ENCODE measurements around the gene MAP1LC3B2.

Gene MAP1LC3B2

GRCh38 chr12:116520801-116521471 is 38.2 kb upstream of the MAP1LC3B2 start:
- DNase-seq (ENCODE audit: low read depth): no peak
- TF ChIP-seq CTCF (conservative IDR thresholded peaks at IDR 0.05; ENCODE audit: low read depth, low read length): no peak
- no peak overlapping the region for H3K4me3 ChIP-seq (ENCODE audit: low read length)

GRCh38 chr12:116524311-116524710 is 34.9 kb upstream of the MAP1LC3B2 start:
- H3K4me3 ChIP-seq (ENCODE audit: low read length): no peak overlapping the region
- no peak for DNase-seq (ENCODE audit: low read depth)
- no peak for TF ChIP-seq CTCF (conservative IDR thresholded peaks at IDR 0.05; ENCODE audit: low read depth, low read length)

GRCh38 chr12:116524964-116525379 is 34.2 kb upstream of the MAP1LC3B2 start:
- no peak for TF ChIP-seq CTCF (conservative IDR thresholded peaks at IDR 0.05; ENCODE audit: low read depth, low read length)
- H3K4me3 ChIP-seq (ENCODE audit: low read length): no peak overlapping the region
- DNase-seq (ENCODE audit: low read depth): no peak

GRCh38 chr12:116525418-116526001 is 33.7 kb upstream of the MAP1LC3B2 start:
- no peak overlapping the region for H3K4me3 ChIP-seq (ENCODE audit: low read length)
- peak; percentile 62 for DNase-seq (ENCODE audit: low read depth)
- TF ChIP-seq CTCF (conservative IDR thresholded peaks at IDR 0.05; ENCODE audit: low read depth, low read length): no peak

GRCh38 chr12:116528065-116528464 is 31.1 kb upstream of the MAP1LC3B2 start:
- DNase-seq (ENCODE audit: low read depth): peak; percentile 85
- H3K4me3 ChIP-seq (ENCODE audit: low read length): no peak overlapping the region

GRCh38 chr12:116528498-116528897 is 30.7 kb upstream of the MAP1LC3B2 start:
- no peak for TF ChIP-seq CTCF (conservative IDR thresholded peaks at IDR 0.05; ENCODE audit: low read depth, low read length)
- DNase-seq (ENCODE audit: low read depth): peak; percentile 34
- H3K4me3 ChIP-seq (ENCODE audit: low read length): no peak overlapping the region

More at GRCh38 chr12:116528065-116528464, 31.1 kb upstream of the MAP1LC3B2 start:
- TF ChIP-seq CTCF (conservative IDR thresholded peaks at IDR 0.05; ENCODE audit: low read depth, low read length): no peak

GRCh38 chr12:116529048-116529447 is 30.1 kb upstream of the MAP1LC3B2 start:
- no peak overlapping the region for H3K4me3 ChIP-seq (ENCODE audit: low read length)
- DNase-seq (ENCODE audit: low read depth): no peak
- no peak for TF ChIP-seq CTCF (conservative IDR thresholded peaks at IDR 0.05; ENCODE audit: low read depth, low read length)

Measured in retinal pigment epithelial cell (primary cell).